GM13976 (cell line): Measurements from ENCODE around the gene S100A12.
A peak's percentile ranks its signal among the peaks of the same experiment; 100 is the strongest.
"Not testable (repeated sequence)": the region's sequence is repeated elsewhere in the genome, so short reads cannot be mapped to it uniquely, and the experiment has no call there.

Experiments
- DNase-seq: peaks from one replicate; pipeline ENCODE4 v3.0.0; 2012; ENCODE audit warnings: low spot score
- CTCF ChIP-seq: IDR thresholded peaks from 2 replicates; pipeline ENCODE4 v1.5.1; 2012; ENCODE audit warnings: borderline replicate concordance, mild to moderate bottlenecking; ENCODE audit not compliant: insufficient read depth; ENCODE audit errors: extremely low read depth, missing control alignments, control extremely low read depth
- in situ Hi-C: fragments of 300-500 bp; cut with MboI; formaldehyde crosslinking; loops from one replicate; pipeline ENCODE4 v1.12.0; 2022; ENCODE audit warnings: low sequenced_read_pairs, mixed read lengths, inconsistent platforms; ENCODE audit not compliant: unreplicated experiment

Gene S100A12

GRCh38 chr1:153350321-153350957, 25.0 kb downstream of the S100A12 start:
- TF ChIP-seq CTCF: no peak
- in situ Hi-C loops: loop anchor here (5.0 kb wide), 1 partner anchor 132 kb away; no protein-coding TSS in a partner anchor
- DNase-seq: peak; percentile 1

GRCh38 chr1:153349363-153350320, 25.8 kb downstream of the S100A12 start:
- no peak for TF ChIP-seq CTCF
- in situ Hi-C loops: loop anchor here (5.0 kb wide), 1 partner anchor 133 kb away; no protein-coding TSS in a partner anchor
- peak; percentile 11 for DNase-seq

- DNase-seq: no peak
- no peak for TF ChIP-seq CTCF
- in situ Hi-C loops: no loop called here
Measured at GRCh38 chr1:153348511-153349362, 26.7 kb downstream of the S100A12 start, which contains the start of gene PGLYRP4. TSS of gene PGLYRP4 (minus strand) at chr1:153348841. CDS start at chr1:153347932, 909 bp downstream.

GRCh38 chr1:153347856-153348255, 27.6 kb downstream of the S100A12 start:
- in situ Hi-C loops: no loop called here
- DNase-seq: no peak
- TF ChIP-seq CTCF: no peak

DNA sequence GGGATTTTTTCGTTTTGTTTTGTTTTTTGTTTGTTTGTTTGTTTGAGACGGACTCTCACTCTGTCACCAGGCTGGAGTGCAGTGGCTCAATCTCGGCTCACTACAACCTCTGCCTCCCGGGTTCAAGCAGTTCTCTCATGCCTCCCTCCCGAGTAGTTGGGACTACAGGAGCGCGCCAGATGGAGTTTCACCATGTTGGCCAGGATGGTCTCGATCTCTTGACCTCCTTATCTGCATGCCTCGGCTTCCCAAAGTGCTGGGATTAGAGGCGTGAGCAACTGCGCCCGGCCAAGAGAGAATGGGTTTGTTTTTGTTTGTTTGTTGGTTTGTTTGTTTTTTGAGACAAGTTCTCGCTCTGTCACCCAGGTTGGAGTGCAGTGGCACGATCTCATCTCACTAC, 28.4 kb downstream of the S100A12 start:
- in situ Hi-C loops, DNase-seq: not testable (repeated sequence)

GRCh38 chr1:153346077-153346723, 29.2 kb downstream of the S100A12 start:
- peak; percentile 31 for DNase-seq
- no peak for TF ChIP-seq CTCF
- in situ Hi-C loops: no loop called here
